Renal cortex interstitium (tissue), 3 donors: Measurements from ENCODE around the gene TRIM68. TPM values are rescaled to one million over a fixed set of nuclear protein-coding genes. Genes with fewer than 3 reads are reported as not detected.

ENCODE experiments used
- polyA plus RNA-seq, 3 donors: library from polyadenylated mRNA; unstranded; fragments of 120-200 nt; gene quantifications; one replicate each; pipeline ENCODE4 v1.2.1, GENCODE V29; 2013; ENCODE audit not compliant: insufficient read length in 3 of 3

TRIM68 gene
- polyA plus RNA-seq, 3 donors = 19.0 to 21.0 (median 19.6) TPM

Other genes starting within 250 kb of the TRIM68 start
- gene OR52B4, start 239.8 kb downstream of the TRIM68 start, polyA plus RNA-seq = not detected
- 10 to 100 TPM; 20.5 to 22.6 (median 21.7) TPM for gene TRIM21, start 214.5 kb downstream of the TRIM68 start, polyA plus RNA-seq
- gene OR52K2, start 158.9 kb downstream of the TRIM68 start, polyA plus RNA-seq = not detected
- under 1 TPM; 0.10 to 0.18 (median 0.11) TPM for gene OR52K1, start 125.6 kb downstream of the TRIM68 start, polyA plus RNA-seq
- gene OR52M1, start 63.0 kb downstream of the TRIM68 start, polyA plus RNA-seq = not detected
- gene OR52I2, start 26.5 kb downstream of the TRIM68 start, polyA plus RNA-seq = not detected
- gene OR52I1, start 14.2 kb downstream of the TRIM68 start, polyA plus RNA-seq = under 1 TPM in 2 of 3 donors, not detected in 1; 0.05 to 0.06 TPM
- gene OR51D1, start 29.2 kb upstream of the TRIM68 start, polyA plus RNA-seq = not detected
- gene OR51E1, start 35.8 kb upstream of the TRIM68 start, polyA plus RNA-seq = 1 to 10 TPM; 1.4 to 1.8 (median 1.4) TPM
- gene OR51E2, start 89.6 kb upstream of the TRIM68 start, polyA plus RNA-seq = 1 to 10 TPM in 2 of 3 donors, under 1 TPM in 1; 0.91 to 1.3 (median 1.2) TPM
- gene MMP26, start 96.6 kb upstream of the TRIM68 start, polyA plus RNA-seq = under 1 TPM; 0.43 to 0.89 (median 0.80) TPM
- not detected for gene OR51F1, start 161.7 kb upstream of the TRIM68 start, polyA plus RNA-seq
- not detected for gene OR52R1, start 196.1 kb upstream of the TRIM68 start, polyA plus RNA-seq
- not detected for gene OR51F2, start 213.1 kb upstream of the TRIM68 start, polyA plus RNA-seq
- gene OR51S1, start 241.0 kb upstream of the TRIM68 start, polyA plus RNA-seq = not detected